Fibroblast of lung (primary cell): Measurements from ENCODE around the gene NRG2. TPM values are rescaled to one million over a fixed set of nuclear protein-coding genes. Genes with fewer than 3 reads are reported as not detected.

Experiments
- DNase-seq, 2 donors: peaks; one replicate each; pipeline versions ENCODE4 v3.0.0 to v3.0.0-alpha.2; 2010; ENCODE audit warnings: low read depth in 2 of 2
- H2AFZ ChIP-seq: 2 replicates; pipeline ENCODE4 v1.5.1; 2012; ENCODE audit warnings: low read length, control low read depth, inconsistent platforms
- H3K27ac ChIP-seq: 2 replicates; pipeline ENCODE4 v1.5.1; 2011; ENCODE audit warnings: low read length, control low read depth; ENCODE audit not compliant: insufficient read depth
- H3K27me3 ChIP-seq: 2 replicates; pipeline ENCODE4 v1.5.1; 2011; ENCODE audit warnings: mild to moderate bottlenecking, low read length; ENCODE audit not compliant: control insufficient read depth, insufficient read depth
- H3K36me3 ChIP-seq: 2 replicates; pipeline ENCODE4 v1.5.1; 2011; ENCODE audit warnings: low read length; ENCODE audit not compliant: control insufficient read depth, insufficient read depth
- H3K4me1 ChIP-seq: 2 replicates; pipeline ENCODE4 v1.5.1; 2011; ENCODE audit warnings: low read length; ENCODE audit not compliant: control insufficient read depth, insufficient read depth; ENCODE audit errors: extremely low read depth
- H3K4me2 ChIP-seq: 2 replicates; pipeline ENCODE4 v1.5.1; 2011; ENCODE audit warnings: low read length, control low read depth; ENCODE audit not compliant: insufficient read depth; ENCODE audit errors: extremely low read depth
- H3K4me3 ChIP-seq, 4 experiments: fragments of 200-600 bp in 1 of 4; sonication (generic) in 1 of 4; replicated peaks in 1 of 4; 2 replicates each; pipeline ENCODE4 v1.5.1; 2011 to 2016; ENCODE audit warnings: low read length in 4 of 4, low read depth in 3 of 4, mild to moderate bottlenecking in 3 of 4, control low read depth in 2 of 4, inconsistent platforms in 1 of 4, mixed read lengths in 1 of 4; ENCODE audit not compliant: insufficient read depth in 1 of 4; ENCODE audit errors: control extremely low read depth in 1 of 4
- H3K79me2 ChIP-seq: 2 replicates; pipeline ENCODE4 v1.5.1; 2012; ENCODE audit warnings: mild to moderate bottlenecking, low read length, inconsistent platforms; ENCODE audit not compliant: control insufficient read depth, insufficient read depth
- H3K9ac ChIP-seq: 2 replicates; pipeline ENCODE4 v1.5.1; 2011; ENCODE audit warnings: mild to moderate bottlenecking, low read length, control low read depth; ENCODE audit not compliant: insufficient read depth
- H3K9me3 ChIP-seq: 2 replicates; pipeline ENCODE4 v1.5.1; 2012; ENCODE audit warnings: low read depth, low read length; ENCODE audit not compliant: control insufficient read depth, insufficient read depth
- H4K20me1 ChIP-seq: 2 replicates; pipeline ENCODE4 v1.5.1; 2011; ENCODE audit warnings: low read length; ENCODE audit not compliant: control insufficient read depth, insufficient read depth; ENCODE audit errors: extremely low read depth
- EZH2 ChIP-seq: IDR thresholded peaks from 2 replicates; pipeline ENCODE4 v1.5.1; 2012; ENCODE audit warnings: low read length, control low read depth, mild to moderate bottlenecking; ENCODE audit errors: missing control alignments
- polyA plus RNA-seq, 2 donors: library from polyadenylated mRNA; depleted of rRNA in 1 of 2; stranded (reverse) in 1 of 2; unstranded in 1 of 2; fragments of >200 nt; gene quantifications; 2 replicates each; pipeline ENCODE4 v1.2.1, GENCODE V29; 2011 to 2012; ENCODE audit warnings: missing spikeins in 1 of 2
- total RNA-seq: library from RNA; depleted of rRNA; stranded (reverse); fragments of >200 nt; gene quantifications from 2 replicates; pipeline ENCODE4 v1.2.1, GENCODE V29; 2014
- TF ChIP-seq, protein P1 (sequence below), 2 donors: IDR thresholded peaks in 1 of 2; conservative IDR thresholded peaks in 1 of 2; 1 replicate in 1 of 2; 2 replicates in 1 of 2; pipeline ENCODE4 v1.5.1; 2011 to 2012; ENCODE audit warnings: low read length in 2 of 2, control low read depth in 1 of 2, inconsistent platforms in 1 of 2, low read depth in 1 of 2, mild to moderate bottlenecking in 1 of 2

The NRG2 gene
- total and polyA plus RNA-seq, 2 donors (not counting 1 experiment from before 2014, with no cell fraction given), result 0.28 to 1.3 TPM

DNA sequence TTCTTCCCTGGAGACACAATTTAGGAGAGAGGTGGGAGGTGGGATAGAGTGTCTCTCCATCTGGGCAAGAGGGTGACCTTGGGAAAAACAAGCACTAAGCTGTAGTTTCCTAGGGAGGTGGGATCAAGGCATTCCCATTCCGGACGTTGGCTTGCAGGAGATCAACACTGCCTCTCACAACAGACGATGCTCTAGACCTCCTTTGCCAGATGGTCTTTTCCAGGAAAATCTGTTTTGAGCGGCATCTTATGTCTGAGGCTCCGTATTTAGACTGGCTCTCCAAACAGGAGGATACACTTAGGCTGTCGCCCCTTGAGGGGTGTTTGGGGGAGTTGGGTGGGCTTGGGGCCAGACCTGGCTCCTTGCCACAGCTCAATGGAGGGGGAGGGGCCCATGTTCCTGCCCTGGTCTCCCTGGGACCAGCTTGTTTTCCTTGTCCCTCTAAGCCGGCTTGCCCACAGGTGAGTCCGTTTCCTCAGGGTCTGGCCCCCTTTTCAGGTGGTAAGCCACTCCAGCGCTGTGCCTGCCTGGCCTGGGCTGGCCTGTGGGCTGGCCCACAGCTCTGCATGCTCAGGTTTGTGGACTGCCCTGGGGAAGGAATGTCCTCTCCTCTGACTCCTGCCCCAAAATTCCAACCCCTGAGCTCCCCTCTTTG, 245.1 kb downstream of the NRG2 start:
- no peak overlapping the region for H3K4me2 ChIP-seq
- no peak for DNase-seq
- no peak overlapping the region for H3K4me3 ChIP-seq
- H3K9me3 ChIP-seq, result no peaks in the 10 kb centered on the region
- H2AFZ ChIP-seq, result no peak overlapping the region
- H3K9ac ChIP-seq, result no peak overlapping the region
- no peak overlapping the region for H3K27ac ChIP-seq
- no peaks in the 10 kb centered on the region for H3K36me3 ChIP-seq
- no peaks in the 10 kb centered on the region for H4K20me1 ChIP-seq
- H3K79me2 ChIP-seq, result no peaks in the 10 kb centered on the region
- H3K27me3 ChIP-seq, result peaks cover 63% of the 10 kb centered on the region
- no peaks in the 10 kb centered on the region for H3K4me1 ChIP-seq
- TF ChIP-seq, protein P1, sequence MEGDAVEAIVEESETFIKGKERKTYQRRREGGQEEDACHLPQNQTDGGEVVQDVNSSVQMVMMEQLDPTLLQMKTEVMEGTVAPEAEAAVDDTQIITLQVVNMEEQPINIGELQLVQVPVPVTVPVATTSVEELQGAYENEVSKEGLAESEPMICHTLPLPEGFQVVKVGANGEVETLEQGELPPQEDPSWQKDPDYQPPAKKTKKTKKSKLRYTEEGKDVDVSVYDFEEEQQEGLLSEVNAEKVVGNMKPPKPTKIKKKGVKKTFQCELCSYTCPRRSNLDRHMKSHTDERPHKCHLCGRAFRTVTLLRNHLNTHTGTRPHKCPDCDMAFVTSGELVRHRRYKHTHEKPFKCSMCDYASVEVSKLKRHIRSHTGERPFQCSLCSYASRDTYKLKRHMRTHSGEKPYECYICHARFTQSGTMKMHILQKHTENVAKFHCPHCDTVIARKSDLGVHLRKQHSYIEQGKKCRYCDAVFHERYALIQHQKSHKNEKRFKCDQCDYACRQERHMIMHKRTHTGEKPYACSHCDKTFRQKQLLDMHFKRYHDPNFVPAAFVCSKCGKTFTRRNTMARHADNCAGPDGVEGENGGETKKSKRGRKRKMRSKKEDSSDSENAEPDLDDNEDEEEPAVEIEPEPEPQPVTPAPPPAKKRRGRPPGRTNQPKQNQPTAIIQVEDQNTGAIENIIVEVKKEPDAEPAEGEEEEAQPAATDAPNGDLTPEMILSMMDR (conservative IDR thresholded peaks at IDR 0.05 in 1 of 2, IDR thresholded peaks at IDR 0.05 in 1 of 2; ENCODE audit: low read depth in 1 of 2, low read length in 2 of 2), result no peak
- TF ChIP-seq EZH2, result peak; percentile 20

DNA sequence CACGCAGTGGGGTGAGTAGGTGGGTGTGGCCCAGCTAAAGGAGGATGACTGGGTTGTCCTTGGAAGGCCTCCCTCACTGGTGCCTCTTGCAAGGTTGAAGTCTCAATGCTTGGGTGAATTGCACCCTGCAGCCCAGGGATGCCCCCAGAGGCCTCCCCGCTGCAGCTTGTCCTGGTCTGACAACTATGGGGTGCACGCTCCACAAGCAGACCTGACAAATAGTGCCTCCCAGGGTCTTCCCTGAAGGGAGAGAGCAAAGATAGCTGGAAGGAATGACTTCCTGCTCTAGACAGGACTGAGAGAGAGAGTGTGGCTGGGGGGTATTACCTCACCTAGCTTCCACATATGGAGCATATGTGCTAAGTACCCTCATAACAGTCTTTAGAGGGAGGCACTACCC, 245.8 kb downstream of the NRG2 start:
- Histone ChIP-seq H2AFZ (no peak overlapping the region), H3K27ac (no peak overlapping the region)
- DNase-seq, result no peak

More for the DNA sequence above, 245.8 kb downstream of the NRG2 start:
- peaks cover 58% of the 10 kb centered on the region for H3K27me3 ChIP-seq
- H3K36me3 ChIP-seq, result no peaks in the 10 kb centered on the region
- H3K79me2 ChIP-seq, result no peaks in the 10 kb centered on the region
- no peaks in the 10 kb centered on the region for H3K9me3 ChIP-seq
- peak; percentile 41 for TF ChIP-seq EZH2
- TF ChIP-seq, protein P1 (conservative IDR thresholded peaks at IDR 0.05 in 1 of 2, IDR thresholded peaks at IDR 0.05 in 1 of 2; ENCODE audit: low read depth in 1 of 2, low read length in 2 of 2), result no peak
- no peaks in the 10 kb centered on the region for H4K20me1 ChIP-seq
- no peak overlapping the region for H3K4me2 ChIP-seq
- no peak overlapping the region for H3K9ac ChIP-seq
- H3K4me3 ChIP-seq, result no peak overlapping the region
- no peaks in the 10 kb centered on the region for H3K4me1 ChIP-seq

Other genes with a start within 250 kb of the NRG2 start
- gene PSD2, start 247.5 kb downstream of the NRG2 start, total RNA-seq, result under 0.01 and 0.17 TPM in 2 replicates
- 0.05 TPM in 2 replicates for gene PSD2, start 247.5 kb downstream of the NRG2 start, polyA plus RNA-seq
- gene PURA, start 70.8 kb upstream of the NRG2 start, total RNA-seq, result 19.0 and 20.0 TPM in 2 replicates
- gene PURA, start 70.8 kb upstream of the NRG2 start, polyA plus RNA-seq, result 4.9 and 8.0 TPM in 2 replicates
- gene IGIP, start 82.6 kb upstream of the NRG2 start, total RNA-seq, result 11.7 and 13.4 TPM in 2 replicates
- 1.5 and 3.8 TPM in 2 replicates for gene IGIP, start 82.6 kb upstream of the NRG2 start, polyA plus RNA-seq
- gene CYSTM1, start 131.9 kb upstream of the NRG2 start, total RNA-seq, result 18.7 and 24.3 TPM in 2 replicates
- gene CYSTM1, start 131.9 kb upstream of the NRG2 start, polyA plus RNA-seq, result 35.8 and 38.4 TPM in 2 replicates